Astrocyte of the spinal cord (primary cell): ENCODE results near the gene SOX12.

Experiments used
- DNase-seq: peaks from one replicate; pipeline ENCODE4 v3.0.0; 2011; ENCODE audit warnings: low read depth, low spot score
- H3K4me3 ChIP-seq: 2 replicates; pipeline ENCODE4 v1.5.1; 2011; ENCODE audit warnings: low read depth, mild to moderate bottlenecking, low read length, moderate library complexity
- CTCF ChIP-seq: IDR thresholded peaks from 2 replicates; pipeline ENCODE4 v1.5.1; 2012; ENCODE audit warnings: low read depth, mild to moderate bottlenecking, low read length, inconsistent platforms
- in situ Hi-C: cut with HindIII; loops from 2 replicates; pipeline ENCODE4 v1.10.0; 2017; ENCODE audit warnings: low sequenced_read_pairs

SOX12 gene

GRCh38 chr20:324177-325044, 941 bp upstream of the SOX12 start:
- H3K4me3 ChIP-seq, result peak overlapping the region; percentile 70
- peak; percentile 88 for DNase-seq
- in situ Hi-C loops, result no loop called here
- TF ChIP-seq CTCF, result peak; percentile 39

- DNase-seq, result peak; percentile 76
- peak overlapping the region; percentile 82 for H3K4me3 ChIP-seq
- no peak for TF ChIP-seq CTCF
- in situ Hi-C loops, result no loop called here
Observed at GRCh38 chr20:325889-326644, 715 bp downstream of the SOX12 start.

- DNase-seq, result no peak
- in situ Hi-C loops, result no loop called here
- H3K4me3 ChIP-seq, result peak overlapping the region; percentile 82
- TF ChIP-seq CTCF, result no peak
Observed at GRCh38 chr20:326645-327185, 1.4 kb downstream of the SOX12 start.

- in situ Hi-C loops, result no loop called here
- peak; percentile 93 for DNase-seq
Observed at GRCh38 chr20:327186-328026, 2.1 kb downstream of the SOX12 start.

GRCh38 chr20:328027-328974, 2.9 kb downstream of the SOX12 start:
- no peak for DNase-seq
- TF ChIP-seq CTCF, result no peak

More at GRCh38 chr20:327186-328026, 2.1 kb downstream of the SOX12 start:
- no peak for TF ChIP-seq CTCF
- peak overlapping the region; percentile 82 for H3K4me3 ChIP-seq

More at GRCh38 chr20:328027-328974, 2.9 kb downstream of the SOX12 start:
- in situ Hi-C loops, result no loop called here
- peak overlapping the region; percentile 82 for H3K4me3 ChIP-seq
